HG03159 (cell line): ENCODE data around the gene WASHC1.
"Not testable (repeated sequence)": the region's sequence is repeated elsewhere in the genome, so short reads cannot be mapped to it uniquely, and the experiment has no call there.

ENCODE experiments used
- ATAC-seq: cut with Tn5 transposase; IDR thresholded peaks from one replicate; pipeline ENCODE4 v1.9.1; 2021; ENCODE audit warnings: mild to moderate bottlenecking, moderate library complexity; ENCODE audit not compliant: unreplicated experiment

The WASHC1 gene

GRCh38 chr9:16875-17274 is 12.4 kb downstream of the WASHC1 start:
- ATAC-seq = not testable (repeated sequence)

GRCh38 chr9:14129-14809 is 15.0 kb downstream of the WASHC1 start:
- ATAC-seq = not testable (repeated sequence)

GRCh38 chr9:11206-11605 is 18.1 kb downstream of the WASHC1 start:
- ATAC-seq = not testable (repeated sequence)

GRCh38 chr9:10653-11053 is 18.6 kb downstream of the WASHC1 start:
- not testable (repeated sequence) for ATAC-seq

- not testable (repeated sequence) for ATAC-seq
Observed at GRCh38 chr9:10207-10606, 19.0 kb downstream of the WASHC1 start.
